Measurements from ENCODE around the gene CHTOP.
A peak's percentile ranks its signal among the peaks of the same experiment; 100 is the strongest.
"Not testable (repeated sequence)": the region's sequence is repeated elsewhere in the genome, so short reads cannot be mapped to it uniquely, and the experiment has no call there.

CHTOP gene

GRCh38 chr1:153663211-153663610 is 29.3 kb downstream of the CHTOP start:
- no peak for DNase-seq (ENCODE audit: low spot score)

GRCh38 chr1:153667439-153667838 is 33.6 kb downstream of the CHTOP start:
- DNase-seq (ENCODE audit: low spot score): no peak

- not testable (repeated sequence) for DNase-seq (ENCODE audit: low spot score)
Measured at GRCh38 chr1:153668672-153669071, 34.8 kb downstream of the CHTOP start.

GRCh38 chr1:153669606-153670005 is 35.7 kb downstream of the CHTOP start:
- no peak for DNase-seq (ENCODE audit: low spot score)

- peak; percentile 25 for DNase-seq (ENCODE audit: low spot score)
Measured at GRCh38 chr1:153670257-153670858, 36.5 kb downstream of the CHTOP start.

- peak; percentile 98 for DNase-seq (ENCODE audit: low spot score)
Measured at GRCh38 chr1:153670859-153671627, 37.2 kb downstream of the CHTOP start, which contains the start of gene ILF2. ILF2 (minus strand) TSS chr1:153670993; CDS start chr1:153670922, 71 bp downstream.

- not testable (repeated sequence) for DNase-seq (ENCODE audit: low spot score)
Measured at GRCh38 chr1:153671628-153672353, 37.9 kb downstream of the CHTOP start.

GRCh38 chr1:153673511-153673910 is 39.6 kb downstream of the CHTOP start:
- DNase-seq (ENCODE audit: low spot score): no peak

- DNase-seq (ENCODE audit: low spot score): peak; percentile 43
Measured at GRCh38 chr1:153677718-153678518, 44.1 kb downstream of the CHTOP start.

GRCh38 chr1:153678519-153679336 is 44.9 kb downstream of the CHTOP start, which contains the start of gene NPR1:
NPR1 (plus strand) TSS chr1:153678688; CDS start chr1:153679109, 421 bp downstream.
- no peak for DNase-seq (ENCODE audit: low spot score)

GRCh38 chr1:153679337-153680119 is 45.7 kb downstream of the CHTOP start:
- no peak for DNase-seq (ENCODE audit: low spot score)

GRCh38 chr1:153680120-153680403 is 46.2 kb downstream of the CHTOP start:
- DNase-seq (ENCODE audit: low spot score): no peak

- DNase-seq (ENCODE audit: low spot score): no peak
Measured at GRCh38 chr1:153682730-153683129, 48.9 kb downstream of the CHTOP start.

- DNase-seq (ENCODE audit: low spot score): no peak
Measured at GRCh38 chr1:153683854-153684253, 50.0 kb downstream of the CHTOP start.

- DNase-seq (ENCODE audit: low spot score): no peak
Measured at GRCh38 chr1:153684892-153685291, 51.0 kb downstream of the CHTOP start.

GRCh38 chr1:153685544-153686340 is 51.9 kb downstream of the CHTOP start:
- DNase-seq (ENCODE audit: low spot score): no peak

- DNase-seq (ENCODE audit: low spot score): no peak
Measured at GRCh38 chr1:153687346-153688125, 53.7 kb downstream of the CHTOP start.

- DNase-seq (ENCODE audit: low spot score): no peak
Measured at GRCh38 chr1:153688276-153688675, 54.4 kb downstream of the CHTOP start.
